K562 (cell line): ENCODE measurements around the gene LY6G6D. TPM values are rescaled to one million over a fixed set of nuclear protein-coding genes. Genes with fewer than 3 reads are reported as not detected.

Experiments
- ASH1L ChIP-seq: fragments of 450-650 bp; IDR thresholded peaks from 2 replicates; pipeline ENCODE4 v1.6.1; 2018; ENCODE audit warnings: borderline replicate concordance, mild to moderate bottlenecking, low read depth; ENCODE audit not compliant: partially characterized antibody
- CBX8 ChIP-seq: fragments of 200-600 bp; sonication (generic); IDR thresholded peaks from 2 replicates; pipeline ENCODE4 v1.6.1; 2012; ENCODE audit warnings: borderline replicate concordance, mixed run types, low read depth, mild to moderate bottlenecking, moderate library complexity, mixed read lengths, low read length, control low read depth, inconsistent platforms; ENCODE audit not compliant: poor library complexity, severe bottlenecking; ENCODE audit errors: extremely low read depth
- FIP1L1 ChIP-seq: fragments of 200-400 bp; formaldehyde crosslinking; IDR thresholded peaks from 2 replicates; pipeline ENCODE4 v1.6.1; 2018; ENCODE audit warnings: mild to moderate bottlenecking, low read depth, low read length; ENCODE audit not compliant: poor library complexity, severe bottlenecking
- MYC ChIP-seq, 2 experiments: fragments of 250-450 bp in 1 of 2; sonication (Bioruptor Pico) in 1 of 2; IDR thresholded peaks; 2 replicates each; pipeline versions ENCODE4 v1.5.1 to v1.6.1; 2012 to 2021; ENCODE audit warnings: low read depth in 2 of 2, borderline replicate concordance in 1 of 2, improper control_type of control experiment in 1 of 2, low read length in 1 of 2, mild to moderate bottlenecking in 1 of 2, moderate library complexity in 1 of 2
- NCOA4 ChIP-seq: fragments of 450-650 bp; IDR thresholded peaks from 2 replicates; pipeline ENCODE4 v1.6.1; 2018; ENCODE audit warnings: mild to moderate bottlenecking; ENCODE audit not compliant: partially characterized antibody
- NR1H2 ChIP-seq: sonication (generic); formaldehyde crosslinking; IDR thresholded peaks from 2 replicates; pipeline ENCODE4 v1.4.0; 2020; ENCODE audit warnings: mild to moderate bottlenecking, missing genetic modification reagents
- OTX1 ChIP-seq: fragments of 450-650 bp; formaldehyde crosslinking; IDR thresholded peaks from 2 replicates; pipeline ENCODE4 v1.4.0; 2022; ENCODE audit warnings: mild to moderate bottlenecking
- POLR2AphosphoS5 ChIP-seq: IDR thresholded peaks from 2 replicates; pipeline ENCODE4 v1.6.1; 2011; ENCODE audit warnings: mild to moderate bottlenecking, low read depth, low read length, moderate library complexity; ENCODE audit not compliant: control insufficient read depth, insufficient read depth
- SETDB1 ChIP-seq: IDR thresholded peaks from one replicate; pipeline ENCODE4 v1.6.1; 2012; ENCODE audit warnings: low read length, control low read depth, inconsistent platforms
- ZNF589 ChIP-seq: fragments of 200-800 bp; sonication (Bioruptor generic); IDR thresholded peaks from 2 replicates; pipeline ENCODE4 v1.6.1; 2016; ENCODE audit warnings: low read depth, missing genetic modification characterization, missing compliant biosample characterization
- polyA plus RNA-seq, 8 experiments: library from polyadenylated mRNA; depleted of rRNA in 4 of 8; stranded (reverse) in 5 of 8; unstranded in 3 of 8; fragments of >200 nt; fragmentation: Nextera tagmentation in 2 of 8; fragmentation: Illumina TruSeq in 1 of 8; extraction: Ambion mirVana in 2 of 8; extraction: Trizol in 1 of 8; gene quantifications; 2 replicates each; pipeline versions ENCODE4 v1.2.1 to v1.2.3, GENCODE V29; 2011 to 2014; ENCODE audit warnings: inconsistent platforms in 1 of 8, missing spikeins in 1 of 8
- total RNA-seq, 7 experiments: library from RNA; depleted of rRNA in 6 of 7; stranded (reverse); fragments of >200 nt in 6 of 7; fragmentation: Illumina TruSeq in 2 of 7; extraction: Trizol in 2 of 7; gene quantifications; 2 replicates each; pipeline versions ENCODE4 v1.2.1 to v1.2.3, GENCODE V29; 2011 to 2021; ENCODE audit warnings: low replicate concordance in 1 of 7
- TF ChIP-seq, protein P1 (sequence below): sonication (generic); formaldehyde crosslinking; IDR thresholded peaks from 2 replicates; pipeline ENCODE4 v1.8.0; 2023; ENCODE audit warnings: mild to moderate bottlenecking, missing genetic modification reagents
- TF ChIP-seq, protein P2 (sequence below): fragments of 250-450 bp; sonication (Bioruptor Pico); IDR thresholded peaks from 2 replicates; pipeline ENCODE4 v1.5.0; 2021; ENCODE audit warnings: mild to moderate bottlenecking, borderline replicate concordance

Gene LY6G6D
- total and polyA plus RNA-seq, 9 of the 15 experiments (the other 6 are each of a cell fraction or from before 2014, with no cell fraction given): 0.30 to 0.38 TPM; not detected in 7

- TF ChIP-seq, protein P1, sequence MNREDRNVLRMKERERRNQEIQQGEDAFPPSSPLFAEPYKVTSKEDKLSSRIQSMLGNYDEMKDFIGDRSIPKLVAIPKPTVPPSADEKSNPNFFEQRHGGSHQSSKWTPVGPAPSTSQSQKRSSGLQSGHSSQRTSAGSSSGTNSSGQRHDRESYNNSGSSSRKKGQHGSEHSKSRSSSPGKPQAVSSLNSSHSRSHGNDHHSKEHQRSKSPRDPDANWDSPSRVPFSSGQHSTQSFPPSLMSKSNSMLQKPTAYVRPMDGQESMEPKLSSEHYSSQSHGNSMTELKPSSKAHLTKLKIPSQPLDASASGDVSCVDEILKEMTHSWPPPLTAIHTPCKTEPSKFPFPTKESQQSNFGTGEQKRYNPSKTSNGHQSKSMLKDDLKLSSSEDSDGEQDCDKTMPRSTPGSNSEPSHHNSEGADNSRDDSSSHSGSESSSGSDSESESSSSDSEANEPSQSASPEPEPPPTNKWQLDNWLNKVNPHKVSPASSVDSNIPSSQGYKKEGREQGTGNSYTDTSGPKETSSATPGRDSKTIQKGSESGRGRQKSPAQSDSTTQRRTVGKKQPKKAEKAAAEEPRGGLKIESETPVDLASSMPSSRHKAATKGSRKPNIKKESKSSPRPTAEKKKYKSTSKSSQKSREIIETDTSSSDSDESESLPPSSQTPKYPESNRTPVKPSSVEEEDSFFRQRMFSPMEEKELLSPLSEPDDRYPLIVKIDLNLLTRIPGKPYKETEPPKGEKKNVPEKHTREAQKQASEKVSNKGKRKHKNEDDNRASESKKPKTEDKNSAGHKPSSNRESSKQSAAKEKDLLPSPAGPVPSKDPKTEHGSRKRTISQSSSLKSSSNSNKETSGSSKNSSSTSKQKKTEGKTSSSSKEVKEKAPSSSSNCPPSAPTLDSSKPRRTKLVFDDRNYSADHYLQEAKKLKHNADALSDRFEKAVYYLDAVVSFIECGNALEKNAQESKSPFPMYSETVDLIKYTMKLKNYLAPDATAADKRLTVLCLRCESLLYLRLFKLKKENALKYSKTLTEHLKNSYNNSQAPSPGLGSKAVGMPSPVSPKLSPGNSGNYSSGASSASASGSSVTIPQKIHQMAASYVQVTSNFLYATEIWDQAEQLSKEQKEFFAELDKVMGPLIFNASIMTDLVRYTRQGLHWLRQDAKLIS (CRISPR knock-in tag): peak; percentile 85
- TF ChIP-seq ZNF589 (CRISPR knock-in tag) (0 out of 2 replicates have a peak, but pooled peaks have one; percentile 76), OTX1 (CRISPR knock-in tag) (no peak; the same call in 1 of the 2 replicates), MYC (IDR thresholded peaks at IDR 0.05; ENCODE audit: low read depth, low read length) (peak; percentile 83), MYC (CRISPR knock-in tag; IDR thresholded peaks at IDR 0.05; ENCODE audit: borderline replicate concordance, low read depth) (peak; percentile 83; the same call in 1 of the 2 replicates), NCOA4 (peak; percentile 47), SETDB1 (peak; percentile 41), ASH1L (peak; percentile 82), NR1H2 (CRISPR knock-in tag) (0 out of 2 replicates have a peak, but pooled peaks have one; percentile 60), POLR2AphosphoS5 (peak; percentile 91), FIP1L1 (peak; percentile 63), CBX8 (no peak)
- TF ChIP-seq, protein P2, sequence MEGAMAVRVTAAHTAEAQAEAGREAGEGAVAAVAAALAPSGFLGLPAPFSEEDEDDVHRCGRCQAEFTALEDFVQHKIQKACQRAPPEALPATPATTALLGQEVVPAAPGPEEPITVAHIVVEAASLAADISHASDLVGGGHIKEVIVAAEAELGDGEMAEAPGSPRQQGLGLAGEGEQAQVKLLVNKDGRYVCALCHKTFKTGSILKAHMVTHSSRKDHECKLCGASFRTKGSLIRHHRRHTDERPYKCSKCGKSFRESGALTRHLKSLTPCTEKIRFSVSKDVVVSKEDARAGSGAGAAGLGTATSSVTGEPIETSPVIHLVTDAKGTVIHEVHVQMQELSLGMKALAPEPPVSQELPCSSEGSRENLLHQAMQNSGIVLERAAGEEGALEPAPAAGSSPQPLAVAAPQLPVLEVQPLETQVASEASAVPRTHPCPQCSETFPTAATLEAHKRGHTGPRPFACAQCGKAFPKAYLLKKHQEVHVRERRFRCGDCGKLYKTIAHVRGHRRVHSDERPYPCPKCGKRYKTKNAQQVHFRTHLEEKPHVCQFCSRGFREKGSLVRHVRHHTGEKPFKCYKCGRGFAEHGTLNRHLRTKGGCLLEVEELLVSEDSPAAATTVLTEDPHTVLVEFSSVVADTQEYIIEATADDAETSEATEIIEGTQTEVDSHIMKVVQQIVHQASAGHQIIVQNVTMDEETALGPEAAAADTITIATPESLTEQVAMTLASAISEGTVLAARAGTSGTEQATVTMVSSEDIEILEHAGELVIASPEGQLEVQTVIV (CRISPR knock-in tag): peak; percentile 91
Observed at GRCh38 chr6:31702819-31703716, 12.1 kb upstream of the LY6G6D start, which contains the start of gene ABHD16A (continued).
